HG03280 (cell line): ENCODE data around the gene NPAS3.

Source experiments
- ATAC-seq: cut with Tn5 transposase; IDR thresholded peaks from one replicate; pipeline ENCODE4 v1.9.1; 2021; ENCODE audit warnings: mild to moderate bottlenecking, moderate library complexity; ENCODE audit not compliant: unreplicated experiment

The NPAS3 gene

DNA sequence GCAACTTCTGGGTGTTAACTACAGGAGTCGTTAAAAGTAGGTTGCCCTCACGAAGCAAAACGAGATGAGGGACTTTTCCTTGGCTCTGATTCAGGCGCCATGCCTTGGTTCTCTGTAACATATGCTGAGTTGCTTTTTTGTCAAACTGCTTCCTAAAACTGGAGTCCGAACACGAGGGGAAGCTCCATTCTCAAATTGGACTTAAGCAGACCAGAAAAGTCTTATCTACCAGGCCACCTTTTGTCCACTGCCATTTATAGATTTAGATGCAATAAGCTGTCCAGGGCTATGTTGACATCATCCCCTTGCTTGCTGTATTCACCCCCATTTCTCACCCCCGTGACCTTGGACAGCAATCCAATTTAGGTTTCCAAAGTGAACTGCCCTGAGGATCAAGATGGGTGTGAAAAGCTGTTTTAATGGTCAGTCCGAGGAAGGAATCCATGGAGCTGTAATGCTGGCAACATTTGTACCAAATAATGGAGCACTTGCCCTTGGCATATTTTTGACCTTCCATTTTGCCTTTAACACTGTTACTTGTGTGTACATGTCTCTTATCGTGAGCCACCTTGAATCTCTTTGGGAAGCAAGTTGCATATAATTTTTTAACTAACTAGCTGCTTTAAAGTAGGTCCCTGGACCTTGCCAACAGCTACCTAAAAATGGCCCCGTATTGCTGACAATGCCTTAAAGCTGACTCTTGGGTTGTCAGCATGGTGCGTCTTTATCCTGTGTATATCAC, 714.1 kb downstream of the NPAS3 start:
- no peak for ATAC-seq

GRCh38 chr14:33653308-33653695, 714.6 kb downstream of the NPAS3 start:
- no peak for ATAC-seq

GRCh38 chr14:33655421-33655820, 716.7 kb downstream of the NPAS3 start:
- no peak for ATAC-seq

DNA sequence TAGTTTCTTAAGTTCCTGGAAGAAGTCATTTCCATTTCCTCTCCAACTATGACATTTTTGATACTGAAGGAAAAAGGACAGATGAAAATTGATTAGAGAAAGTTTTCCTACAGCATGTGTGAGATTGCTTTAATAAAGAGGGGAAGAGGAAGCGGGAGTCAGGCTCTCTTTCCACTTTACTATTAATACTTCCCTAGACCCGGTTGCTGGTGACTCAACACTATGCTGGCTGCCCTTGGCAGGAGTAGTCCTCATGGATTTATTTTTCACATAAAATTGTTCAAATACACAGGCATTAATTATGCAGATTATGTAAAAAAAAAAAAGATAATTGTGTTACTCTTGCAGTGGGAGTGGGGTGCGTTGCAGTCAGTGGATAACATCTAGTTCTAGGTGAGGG, 718.8 kb downstream of the NPAS3 start:
- no peak for ATAC-seq

DNA sequence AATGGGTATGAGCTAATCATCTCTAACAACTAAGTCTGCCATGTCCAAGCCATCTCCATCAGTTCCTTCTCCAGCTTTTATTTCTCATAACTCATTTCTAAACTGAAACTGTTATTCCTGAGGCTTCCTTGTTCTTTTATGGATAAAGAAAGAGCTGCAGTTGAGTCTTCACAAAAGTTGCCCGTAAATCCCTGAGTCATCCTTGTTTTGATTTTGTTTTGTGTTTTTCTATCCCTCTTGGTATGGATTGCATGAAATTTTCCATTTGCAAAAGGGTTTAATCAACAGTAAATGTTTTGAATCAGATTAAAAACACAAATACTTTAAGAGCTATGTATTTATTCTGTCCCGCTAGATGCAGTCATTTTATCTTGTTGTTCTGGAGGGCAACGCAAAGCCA, 721.6 kb downstream of the NPAS3 start:
- ATAC-seq = no peak

DNA sequence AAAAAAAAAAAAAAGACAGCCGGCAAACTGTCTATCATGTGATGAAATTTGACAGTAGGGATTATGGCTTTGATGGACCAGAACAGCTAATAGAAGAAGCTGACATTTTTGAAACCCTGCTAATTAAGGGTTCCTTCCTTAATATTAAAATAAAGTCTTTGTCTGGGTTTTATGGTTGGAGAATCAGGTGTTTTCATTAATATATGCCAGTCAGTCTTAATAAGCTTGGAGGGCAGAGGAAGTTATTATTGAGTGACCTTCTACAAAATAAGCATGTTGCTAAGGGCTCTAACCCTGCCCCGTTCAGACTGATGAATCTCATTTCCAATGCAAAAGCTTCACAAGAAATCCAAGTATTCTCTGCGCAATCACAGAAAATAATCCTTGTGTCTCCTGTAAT, 722.4 kb downstream of the NPAS3 start:
- no peak for ATAC-seq

- no peak for ATAC-seq
Observed at GRCh38 chr14:33668066-33668465, 729.4 kb downstream of the NPAS3 start.

- ATAC-seq = no peak
Observed at GRCh38 chr14:33669111-33669510, 730.4 kb downstream of the NPAS3 start.

- ATAC-seq = no peak
Observed at GRCh38 chr14:33670235-33670634, 731.6 kb downstream of the NPAS3 start.

- no peak for ATAC-seq
Observed at GRCh38 chr14:33671556-33671955, 732.9 kb downstream of the NPAS3 start.

DNA sequence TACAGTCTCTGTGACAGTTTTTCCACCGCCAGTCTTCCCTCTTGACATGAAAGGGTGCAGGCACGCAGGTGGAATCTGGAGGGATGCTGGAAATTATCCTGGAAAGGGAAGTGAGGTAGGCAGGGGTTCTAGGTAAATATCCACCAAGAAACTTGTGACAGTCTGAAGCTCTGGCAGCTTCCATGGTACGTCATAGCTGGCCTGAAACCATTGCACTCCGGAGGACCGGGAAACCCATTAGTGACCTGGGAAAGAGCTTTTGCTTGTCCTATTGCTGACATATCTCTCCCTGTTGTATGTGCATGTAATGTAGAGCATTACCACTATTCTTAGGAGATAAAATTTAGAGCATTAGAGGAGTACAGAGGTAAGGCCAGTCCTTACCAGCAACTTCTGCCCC, 736.2 kb downstream of the NPAS3 start:
- ATAC-seq = no peak

- ATAC-seq = no peak
Observed at GRCh38 chr14:33675415-33676130, 736.9 kb downstream of the NPAS3 start.

DNA sequence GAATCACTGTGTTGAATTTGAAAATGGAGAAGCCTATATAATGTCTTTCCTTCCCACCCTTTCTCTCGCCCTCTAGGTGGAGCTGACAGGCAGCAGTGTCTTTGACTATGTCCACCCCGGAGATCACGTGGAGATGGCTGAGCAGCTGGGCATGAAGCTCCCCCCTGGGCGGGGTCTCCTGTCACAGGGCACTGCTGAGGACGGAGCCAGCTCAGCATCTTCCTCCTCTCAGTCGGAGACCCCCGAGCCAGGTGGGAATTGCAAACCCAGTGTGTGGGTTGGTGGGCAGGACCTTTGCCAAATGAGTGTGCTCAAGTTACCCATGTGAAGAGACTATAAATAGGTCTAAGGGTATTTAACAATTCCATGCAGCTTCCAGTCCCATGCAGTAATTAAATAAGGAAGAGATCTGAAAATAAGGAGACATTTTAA, 737.5 kb downstream of the NPAS3 start:
- ATAC-seq = no peak

DNA sequence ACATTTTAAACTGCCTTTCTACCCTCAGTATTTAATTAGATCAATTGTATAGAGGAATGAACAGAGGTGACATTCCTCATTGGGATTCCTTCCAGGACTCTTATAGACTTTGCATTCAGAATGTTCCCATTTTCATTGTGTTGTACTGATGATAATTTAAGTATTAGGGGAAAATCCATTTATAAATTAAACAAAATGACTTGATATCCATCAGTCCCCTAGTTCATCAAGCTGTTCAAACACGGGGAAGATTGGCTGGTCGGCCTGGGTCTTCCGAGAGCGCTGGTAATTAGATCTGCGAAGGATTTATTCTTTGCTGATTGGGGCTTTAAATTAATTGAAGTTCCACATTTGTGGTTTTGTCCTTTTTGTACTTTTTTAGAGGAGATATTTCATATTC, 738.2 kb downstream of the NPAS3 start:
- ATAC-seq = no peak

DNA sequence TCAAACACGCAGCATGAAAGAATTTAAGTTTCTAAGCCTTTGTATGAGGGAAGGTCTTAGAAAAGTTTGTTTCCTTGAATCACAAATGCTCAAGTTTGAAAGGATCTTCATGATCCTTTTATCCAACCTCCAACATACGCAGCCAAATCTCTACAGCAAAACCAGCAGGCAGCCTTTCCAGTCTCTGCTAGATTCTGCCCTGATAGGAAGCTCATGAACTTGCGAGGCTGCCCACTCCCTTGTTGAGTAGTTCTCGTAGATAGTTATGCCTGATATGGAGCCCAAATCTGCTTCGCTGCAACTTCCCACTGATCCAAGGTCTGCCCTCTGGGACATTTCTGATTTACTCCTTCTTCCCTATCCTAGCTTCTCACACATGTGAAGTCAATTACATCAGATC, 739.3 kb downstream of the NPAS3 start:
- ATAC-seq = no peak

- ATAC-seq = no peak
Observed at GRCh38 chr14:33679025-33679424, 740.3 kb downstream of the NPAS3 start.

- ATAC-seq = no peak
Observed at GRCh38 chr14:33679461-33680225, 741.0 kb downstream of the NPAS3 start.

DNA sequence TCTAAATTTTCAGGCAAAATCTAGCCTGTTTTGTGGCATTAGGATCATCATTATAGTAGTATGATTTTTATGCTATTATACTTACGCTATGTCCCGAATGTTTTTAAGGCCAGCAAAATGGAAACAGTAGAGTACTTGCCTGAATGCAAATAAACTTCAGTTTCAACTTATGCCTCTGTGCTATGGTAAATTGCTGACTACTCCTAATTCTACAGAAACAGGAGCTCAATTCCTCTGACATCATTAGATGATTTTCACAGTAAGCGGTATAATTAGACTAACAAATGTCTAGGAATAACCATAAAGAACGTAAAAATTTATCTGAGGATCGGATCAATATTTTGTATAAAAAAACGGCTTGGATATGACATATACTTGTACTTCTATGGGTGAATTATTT, 742.2 kb downstream of the NPAS3 start:
- no peak for ATAC-seq

DNA sequence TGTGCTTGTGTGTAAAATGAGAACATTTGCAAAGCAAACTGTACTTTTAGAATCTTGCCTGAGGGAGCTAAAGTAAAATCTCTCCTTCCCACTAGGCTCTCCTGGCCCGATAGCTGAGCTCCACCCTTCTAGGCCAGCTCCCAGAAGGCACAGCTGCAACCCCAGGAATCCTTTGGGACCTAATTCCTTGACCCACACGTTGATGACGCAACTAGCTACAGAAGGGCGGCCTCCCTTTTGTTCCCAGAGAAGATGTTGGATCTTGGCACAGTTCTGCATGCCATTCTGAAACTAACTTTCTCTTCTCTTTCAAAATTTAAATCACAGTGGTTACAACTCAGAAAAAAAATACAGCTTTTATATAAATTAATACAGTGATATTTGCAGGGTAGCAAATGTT, 744.1 kb downstream of the NPAS3 start:
- no peak for ATAC-seq

DNA sequence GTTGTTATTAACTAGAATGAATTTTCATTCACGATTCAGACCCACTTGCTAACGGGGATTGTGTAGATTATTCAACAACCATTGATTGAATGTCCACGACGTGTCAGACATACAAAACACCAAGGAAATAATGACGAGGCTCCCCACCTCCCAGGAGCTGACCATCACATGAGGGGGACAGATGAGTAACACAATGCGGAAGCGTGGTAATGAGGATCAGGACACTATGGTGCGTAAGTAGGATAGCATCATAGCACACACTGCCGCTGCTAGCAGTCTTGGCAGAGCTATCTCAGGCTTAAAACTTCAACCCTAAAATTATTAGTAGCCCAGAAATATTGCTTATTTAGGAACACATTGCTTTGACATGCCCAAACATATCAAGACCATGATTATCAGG, 746.3 kb downstream of the NPAS3 start:
- ATAC-seq = no peak

GRCh38 chr14:33685698-33686097, 747.0 kb downstream of the NPAS3 start:
- no peak for ATAC-seq

DNA sequence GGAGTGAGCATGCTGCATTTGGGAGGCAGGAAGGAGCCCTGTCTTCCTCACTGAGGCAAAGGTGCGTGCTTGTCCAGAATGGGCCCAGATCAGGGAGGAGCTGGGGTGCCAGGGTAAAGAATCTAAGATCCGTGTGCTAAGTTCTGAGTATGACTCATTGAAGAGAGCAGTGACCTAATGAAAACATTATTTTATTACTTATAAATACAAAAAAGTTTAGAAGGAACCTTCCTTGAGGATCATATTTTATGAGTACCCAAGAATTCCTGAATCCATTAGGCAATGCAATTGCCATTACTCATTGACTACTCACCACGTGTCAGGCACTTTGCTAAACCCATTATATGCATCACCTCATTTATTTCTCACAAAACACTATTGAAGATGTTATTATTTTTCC, 747.5 kb downstream of the NPAS3 start:
- no peak for ATAC-seq
